PC-9 (cell line): Measurements from ENCODE around the gene SHC2.

Experiments
- CTCF ChIP-seq: fragments of 200-600 bp; sonication (generic); conservative IDR thresholded peaks from 2 replicates; pipeline ENCODE4 v1.6.1; 2017; ENCODE audit warnings: mixed run types, antibody characterized with exemption, mild to moderate bottlenecking, moderate library complexity
- EZH2 ChIP-seq: fragments of 200-600 bp; sonication (generic); IDR thresholded peaks from 2 replicates; pipeline ENCODE4 v1.8.0; 2017; ENCODE audit warnings: antibody characterized with exemption, low read depth

DNA sequence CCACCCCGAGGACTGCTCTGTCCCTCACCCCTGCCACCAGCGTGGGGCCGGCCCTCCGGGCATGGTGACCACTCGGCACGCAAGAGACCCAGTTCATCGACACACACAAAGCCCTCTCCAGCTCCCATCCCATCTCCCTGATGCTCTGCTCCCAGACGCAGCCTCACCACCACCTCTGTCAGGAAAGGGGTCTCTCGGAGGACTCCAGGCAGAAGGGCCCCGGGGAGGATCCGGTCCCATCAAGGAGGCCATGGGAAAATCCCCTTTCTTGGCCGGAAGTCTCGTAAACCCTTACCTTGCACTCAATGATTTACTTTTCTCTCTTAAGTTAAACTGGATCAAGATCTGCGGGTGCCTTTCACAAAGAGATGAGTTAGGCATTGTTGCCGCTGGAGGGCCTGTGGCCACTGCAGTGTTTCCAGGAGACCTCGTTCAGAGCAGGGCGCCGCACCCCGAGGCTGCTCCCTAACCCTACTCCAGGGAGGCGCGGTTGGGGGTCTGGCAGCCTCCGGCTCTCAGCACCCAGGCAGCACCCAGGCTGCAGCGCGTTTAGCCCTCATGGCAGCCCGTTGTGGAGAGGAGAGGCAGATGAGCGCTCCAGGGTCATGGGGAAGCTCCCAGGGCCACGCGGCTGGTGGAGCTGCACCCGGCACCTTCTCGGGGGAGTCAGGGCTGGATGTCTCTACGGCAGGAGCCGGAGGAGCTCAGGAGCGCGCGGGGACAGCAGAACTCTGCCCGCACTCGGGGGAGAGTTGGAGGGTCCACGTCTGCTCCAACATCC lies 82.8 kb downstream of the SHC2 start:
- TF ChIP-seq CTCF (no peak), EZH2 (no peak)
